GM18861 (cell line): Measurements from ENCODE around the gene DRD3.

ENCODE experiments used
- ATAC-seq: cut with Tn5 transposase; IDR thresholded peaks from one replicate; pipeline ENCODE4 v1.9.1; 2021; ENCODE audit not compliant: unreplicated experiment

The DRD3 gene

GRCh38 chr3:114186501-114186900 is 7.6 kb upstream of the DRD3 start:
- no peak for ATAC-seq

GRCh38 chr3:114179575-114179974 is 723 bp upstream of the DRD3 start:
- ATAC-seq = no peak

DNA sequence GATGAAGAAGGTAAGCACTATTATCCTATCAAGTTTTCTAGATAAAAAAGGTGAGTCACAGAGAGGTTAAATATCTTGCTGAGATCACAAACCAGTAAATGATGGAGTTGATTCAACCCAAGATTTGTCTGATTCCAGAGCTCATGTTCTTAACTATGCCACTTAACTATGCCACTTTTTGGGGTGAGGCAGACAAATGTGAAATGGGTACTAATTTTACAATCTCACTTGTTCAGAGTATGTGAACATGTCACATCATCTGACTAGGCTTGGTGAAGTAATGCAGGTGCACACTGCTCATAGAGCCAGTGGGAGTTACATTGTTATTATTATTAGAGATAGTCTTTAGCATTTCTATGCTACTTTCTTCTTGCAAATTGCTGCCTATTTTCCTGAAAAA is 2.0 kb downstream of the DRD3 start:
- no peak for ATAC-seq

DNA sequence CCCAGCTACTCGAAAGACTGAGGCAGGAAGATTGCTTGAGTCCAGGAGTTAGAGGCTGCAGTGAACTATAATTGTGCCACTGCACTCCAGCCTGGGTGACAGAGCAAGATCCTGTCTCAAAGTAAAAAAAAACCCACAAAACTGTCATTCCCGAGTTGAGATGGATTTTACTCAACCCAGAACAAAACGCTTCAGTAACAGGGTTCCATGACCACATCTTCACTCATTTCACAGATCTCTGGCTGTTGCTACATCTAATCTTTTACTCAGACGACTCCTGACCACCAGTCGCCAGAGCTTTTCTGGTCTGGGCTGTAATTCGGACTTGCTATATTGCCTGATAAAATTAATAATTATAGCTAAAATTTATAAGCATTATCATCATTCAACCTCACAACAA is 2.4 kb downstream of the DRD3 start:
- no peak for ATAC-seq

- no peak for ATAC-seq
Measured at GRCh38 chr3:114175204-114175987, 3.5 kb downstream of the DRD3 start.

DNA sequence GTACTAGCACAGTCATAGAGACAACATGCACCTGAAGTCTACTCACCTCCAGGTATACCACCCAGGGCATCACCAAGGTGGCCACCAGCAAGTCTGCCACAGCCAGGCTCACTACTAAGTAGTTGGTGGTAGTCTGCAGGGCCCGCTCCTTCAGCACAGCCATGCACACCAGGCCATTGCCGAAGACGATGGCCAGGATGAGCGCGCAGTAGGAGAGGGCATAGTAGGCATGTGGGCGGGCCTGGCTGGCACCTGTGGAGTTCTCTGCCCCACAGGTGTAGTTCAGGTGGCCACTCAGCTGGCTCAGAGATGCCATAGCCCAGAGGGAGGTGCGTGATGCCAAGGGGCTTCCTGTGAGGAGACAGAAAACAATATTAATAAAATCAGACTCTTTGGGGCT is 7.2 kb downstream of the DRD3 start:
- ATAC-seq = no peak

DNA sequence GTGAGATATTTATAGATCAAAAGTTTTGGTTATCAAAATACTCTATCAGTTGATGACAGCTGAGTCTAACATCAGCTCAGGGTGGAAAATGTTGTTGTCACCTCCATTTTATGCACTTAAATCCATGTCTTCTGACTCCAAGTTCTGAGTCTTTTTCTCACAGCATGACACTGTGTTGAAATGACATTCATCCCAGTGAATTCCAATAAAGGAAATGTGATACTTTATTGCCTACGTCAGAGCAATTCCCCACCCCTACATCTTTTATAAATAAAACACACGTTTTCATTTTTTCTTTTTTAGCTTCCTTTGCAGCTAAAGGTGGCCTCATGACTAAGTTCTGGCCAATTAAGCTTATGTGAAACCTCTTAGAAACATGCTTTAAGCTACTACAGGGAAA is 10.7 kb downstream of the DRD3 start:
- no peak for ATAC-seq

- no peak for ATAC-seq
Measured at GRCh38 chr3:114157321-114157720, 21.5 kb downstream of the DRD3 start.

DNA sequence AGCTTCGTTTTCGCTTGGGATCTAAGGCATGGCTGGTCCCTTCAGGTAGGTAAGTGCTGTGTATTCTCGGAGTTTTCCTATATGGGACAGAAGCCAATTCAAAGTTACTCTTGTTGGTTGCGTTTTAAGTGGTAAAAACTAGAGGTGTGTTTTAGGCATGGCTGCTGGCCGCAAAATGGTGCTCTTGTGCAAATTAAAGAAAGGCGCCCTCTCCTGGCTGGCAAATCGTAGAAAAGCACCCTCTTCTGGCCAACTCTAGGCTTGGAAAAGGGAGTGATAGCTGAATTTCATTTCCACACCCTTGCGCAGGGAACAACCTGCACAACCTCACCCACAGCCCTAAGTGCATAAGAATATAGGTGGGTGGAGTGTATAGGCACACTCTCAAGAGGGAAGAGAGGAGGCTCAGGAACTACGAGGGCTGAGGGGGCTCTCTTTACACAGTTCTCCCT is 23.5 kb downstream of the DRD3 start:
- ATAC-seq = no peak

GRCh38 chr3:114154321-114154821 is 24.5 kb downstream of the DRD3 start:
- ATAC-seq = no peak

- ATAC-seq = peak; percentile 91
Measured at GRCh38 chr3:114152519-114153151, 26.2 kb downstream of the DRD3 start.

DNA sequence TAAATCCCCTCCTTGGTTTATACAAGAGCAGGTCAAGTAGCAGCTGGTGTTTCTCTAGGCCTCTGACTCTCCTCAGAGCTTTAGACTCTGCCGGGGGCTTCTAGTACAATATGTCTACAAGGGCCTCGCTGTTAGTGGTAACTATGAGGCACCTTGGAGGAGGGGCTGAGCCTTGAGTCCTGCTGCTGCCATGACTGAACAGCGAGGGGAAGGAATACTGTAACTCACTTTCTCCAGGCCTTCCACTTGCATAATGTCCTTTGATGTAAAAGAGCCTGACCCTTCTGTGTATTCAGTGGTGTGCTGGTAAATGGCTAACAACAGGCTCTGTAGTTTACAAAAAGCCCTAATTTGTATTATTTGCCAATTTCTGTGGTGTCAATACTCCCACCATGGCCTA is 27.8 kb downstream of the DRD3 start:
- ATAC-seq = no peak

DNA sequence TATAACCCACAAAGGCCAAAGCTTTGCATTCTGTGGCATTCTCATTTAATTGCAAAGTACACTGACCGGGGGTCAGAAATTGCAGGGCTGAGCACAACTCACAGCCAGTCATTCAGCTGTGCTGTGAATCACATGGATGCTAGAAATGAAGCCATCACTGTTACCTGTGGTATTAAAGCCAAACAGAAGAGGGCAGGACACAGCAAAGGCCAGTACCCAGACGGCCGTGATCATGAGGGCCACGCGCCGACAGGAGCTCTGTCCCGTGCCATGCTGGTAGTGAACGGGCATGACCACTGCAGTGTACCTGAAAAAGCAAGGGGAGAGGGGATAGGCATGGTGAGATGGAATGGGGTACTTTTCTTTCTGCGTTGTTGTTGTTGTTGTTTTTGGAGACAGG is 31.6 kb downstream of the DRD3 start:
- ATAC-seq = no peak

- ATAC-seq = no peak
Measured at GRCh38 chr3:114144909-114145688, 33.8 kb downstream of the DRD3 start.

GRCh38 chr3:114143817-114144216 is 35.0 kb downstream of the DRD3 start:
- no peak for ATAC-seq

GRCh38 chr3:114139836-114140235 is 39.0 kb downstream of the DRD3 start:
- no peak for ATAC-seq

GRCh38 chr3:114133947-114134346 is 44.9 kb downstream of the DRD3 start:
- no peak for ATAC-seq

DNA sequence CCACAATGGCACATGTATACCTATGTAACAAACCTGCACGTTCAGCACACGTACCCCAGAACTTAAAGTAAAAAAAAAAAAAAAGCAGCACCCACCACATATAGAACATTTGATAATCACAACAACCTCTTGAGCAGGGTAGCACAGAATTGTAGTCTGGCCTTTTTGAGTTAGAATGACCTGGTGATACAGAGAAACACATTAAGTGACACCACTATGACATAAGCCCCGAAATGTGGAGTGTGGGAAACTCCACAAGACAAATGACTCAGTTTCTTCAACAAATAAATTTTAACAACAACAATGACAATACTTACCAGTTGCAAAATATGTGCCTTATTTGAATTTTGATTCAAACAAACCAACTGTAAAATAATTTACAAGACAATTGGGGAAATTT is 46.4 kb downstream of the DRD3 start:
- ATAC-seq = no peak

DNA sequence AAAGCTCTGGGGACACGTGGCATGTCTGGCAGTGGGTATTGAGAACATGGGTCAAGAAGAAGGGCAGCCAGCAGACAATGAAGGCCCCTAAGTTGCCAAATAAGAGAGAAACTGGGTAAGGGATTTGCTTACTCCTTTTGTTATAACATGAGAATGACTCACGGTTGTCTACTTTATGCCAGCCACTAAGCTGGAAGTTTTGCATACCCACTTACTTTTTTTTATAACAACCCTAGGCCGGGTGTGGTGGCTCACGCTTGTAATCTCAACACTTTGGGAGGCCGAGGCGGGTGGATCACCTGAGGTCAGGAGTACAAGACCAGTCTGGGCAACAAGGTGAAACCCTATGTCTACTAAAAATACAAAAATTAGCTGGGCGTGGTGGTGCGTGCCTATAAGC is 50.0 kb downstream of the DRD3 start:
- no peak for ATAC-seq

DNA sequence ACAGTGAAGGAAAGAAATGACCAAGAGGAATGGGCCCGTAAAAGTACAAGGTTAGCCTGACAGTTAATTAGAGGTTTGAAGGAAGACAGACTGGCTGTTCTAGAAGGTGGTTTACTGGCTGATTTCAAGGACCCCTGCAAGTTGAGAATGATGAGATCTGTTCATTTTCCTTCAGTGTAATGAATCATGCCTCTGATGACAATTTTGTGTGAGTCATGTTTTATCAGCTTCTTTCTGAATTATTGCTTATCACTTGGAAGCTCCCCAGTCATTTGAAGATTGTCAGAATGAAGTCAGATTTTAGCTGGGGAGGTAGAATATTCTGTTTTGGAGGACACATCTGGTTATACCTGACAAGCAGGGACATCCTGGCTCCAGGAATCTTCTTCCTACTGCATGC is 50.6 kb downstream of the DRD3 start:
- ATAC-seq = no peak

- no peak for ATAC-seq
Measured at GRCh38 chr3:114127517-114127916, 51.3 kb downstream of the DRD3 start.

DNA sequence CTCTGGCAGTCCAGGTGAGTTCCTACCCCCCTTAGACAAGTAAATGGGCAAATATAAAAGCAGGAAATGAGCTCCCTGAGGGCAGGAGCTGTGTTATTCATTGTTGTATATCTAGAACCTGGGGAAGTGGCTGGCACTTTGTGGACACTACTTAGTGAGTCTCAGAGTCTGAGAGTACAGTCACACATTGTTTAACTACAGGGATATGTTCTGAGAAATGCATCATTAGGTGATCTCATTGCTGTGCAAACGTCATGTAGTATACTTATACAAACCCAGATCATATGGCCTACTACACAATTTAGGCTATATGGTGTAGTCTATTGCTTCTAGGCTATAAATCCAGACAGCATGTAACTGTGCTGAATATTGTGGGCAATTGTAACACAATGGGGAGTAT is 52.4 kb downstream of the DRD3 start:
- no peak for ATAC-seq
